Measurements from ENCODE around the gene TMEM205.
"Not testable (repeated sequence)": the region's sequence is repeated elsewhere in the genome, so short reads cannot be mapped to it uniquely, and the experiment has no call there.

The TMEM205 gene

DNA sequence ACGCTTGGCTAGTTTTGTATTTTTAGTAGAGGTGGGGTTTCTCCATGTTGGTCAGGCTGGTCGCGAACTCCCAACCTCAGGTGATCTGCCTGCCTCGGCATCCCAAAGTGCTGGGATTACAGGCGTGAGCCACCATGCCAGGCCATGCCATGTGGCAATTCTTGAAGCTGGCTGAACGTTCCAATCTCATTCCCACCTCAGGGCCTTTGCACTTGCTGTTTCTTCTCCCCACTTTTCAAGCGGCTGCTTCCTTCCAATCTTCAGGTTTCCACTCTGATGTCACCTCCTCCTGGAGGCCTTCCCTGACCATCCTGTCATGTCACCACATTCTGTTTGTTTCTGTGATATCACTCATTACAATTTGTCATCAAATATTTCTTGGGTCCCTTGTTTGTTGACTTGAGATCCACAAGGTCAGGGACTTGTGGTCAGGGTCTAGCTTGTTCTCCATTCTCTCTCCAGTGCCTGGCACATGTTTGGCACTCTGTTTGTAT is 33.8 kb upstream of the TMEM205 start:
- H3K27ac ChIP-seq (ENCODE audit: low read depth, low read length), result no peak overlapping the region
- H3K9ac ChIP-seq (ENCODE audit: low read length in 5 of 5), result peak overlapping the region in 1 of 5 donors; percentile 89
- H3K36me3 ChIP-seq (ENCODE audit: control insufficient read depth in 5 of 5, insufficient read depth in 5 of 5, low read length in 5 of 5), result peaks cover 0 to 9% (median 6%) of the 10 kb centered on the region in 5 donors
- H3K4me3 ChIP-seq (ENCODE audit: low read depth in 1 of 5, low read length in 5 of 5), result peak overlapping the region in 1 of 5 donors; percentile 82
- H3K9me3 ChIP-seq (ENCODE audit: control insufficient read depth in 5 of 5, low read length in 5 of 5), result no peaks in the 10 kb centered on the region
- peaks cover 5 to 14% (median 8%) of the 10 kb centered on the region in 5 donors for H3K27me3 ChIP-seq (ENCODE audit: control insufficient read depth in 5 of 5, insufficient read depth in 4 of 5, low read length in 5 of 5)
- H3K4me1 ChIP-seq (ENCODE audit: control insufficient read depth in 5 of 5, insufficient read depth in 5 of 5, low read length in 5 of 5), result peaks cover 5 to 62% (median 55%) of the 10 kb centered on the region in 5 donors

DNA sequence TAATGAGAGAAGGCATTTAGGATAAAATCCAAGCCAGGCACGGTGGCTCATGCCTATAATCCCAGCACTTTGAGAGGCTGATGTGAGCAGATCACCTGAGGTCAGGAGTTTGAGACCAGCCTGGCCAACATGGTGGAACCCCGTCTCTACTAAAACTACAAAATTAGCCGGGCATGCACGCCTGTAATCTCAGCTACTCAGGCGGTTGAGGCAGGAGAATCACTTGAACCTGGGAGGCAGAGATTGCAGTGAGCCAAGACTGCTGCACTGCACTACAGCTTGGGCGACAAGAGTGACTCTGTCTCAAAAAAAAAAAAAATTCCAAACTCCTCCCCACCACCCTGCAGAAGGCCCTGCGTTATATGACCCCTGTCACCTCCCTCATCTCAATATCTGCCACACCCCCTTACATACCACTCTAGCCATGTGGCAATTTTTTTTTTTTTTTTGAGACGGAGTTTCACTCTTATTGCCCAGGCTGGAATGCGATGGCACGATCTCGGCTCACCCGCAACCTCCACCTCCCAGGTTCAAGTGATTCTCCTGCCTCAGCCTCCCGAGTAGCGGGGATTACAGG is 33.3 kb upstream of the TMEM205 start:
- H3K36me3 ChIP-seq (ENCODE audit: control insufficient read depth in 5 of 5, insufficient read depth in 5 of 5, low read length in 5 of 5); H3K9me3 ChIP-seq (ENCODE audit: control insufficient read depth in 5 of 5, low read length in 5 of 5); H3K4me3 ChIP-seq (ENCODE audit: low read depth in 1 of 5, low read length in 5 of 5); H3K27ac ChIP-seq (ENCODE audit: low read depth, low read length); H3K9ac ChIP-seq (ENCODE audit: low read length in 5 of 5): not testable (repeated sequence)
- Histone ChIP-seq H3K27me3 (ENCODE audit: control insufficient read depth in 5 of 5, insufficient read depth in 4 of 5, low read length in 5 of 5) (peaks cover 5 to 14% (median 8%) of the 10 kb centered on the region in 5 donors), H3K4me1 (ENCODE audit: control insufficient read depth in 5 of 5, insufficient read depth in 5 of 5, low read length in 5 of 5) (peaks cover 6 to 59% (median 54%) of the 10 kb centered on the region in 5 donors)

DNA sequence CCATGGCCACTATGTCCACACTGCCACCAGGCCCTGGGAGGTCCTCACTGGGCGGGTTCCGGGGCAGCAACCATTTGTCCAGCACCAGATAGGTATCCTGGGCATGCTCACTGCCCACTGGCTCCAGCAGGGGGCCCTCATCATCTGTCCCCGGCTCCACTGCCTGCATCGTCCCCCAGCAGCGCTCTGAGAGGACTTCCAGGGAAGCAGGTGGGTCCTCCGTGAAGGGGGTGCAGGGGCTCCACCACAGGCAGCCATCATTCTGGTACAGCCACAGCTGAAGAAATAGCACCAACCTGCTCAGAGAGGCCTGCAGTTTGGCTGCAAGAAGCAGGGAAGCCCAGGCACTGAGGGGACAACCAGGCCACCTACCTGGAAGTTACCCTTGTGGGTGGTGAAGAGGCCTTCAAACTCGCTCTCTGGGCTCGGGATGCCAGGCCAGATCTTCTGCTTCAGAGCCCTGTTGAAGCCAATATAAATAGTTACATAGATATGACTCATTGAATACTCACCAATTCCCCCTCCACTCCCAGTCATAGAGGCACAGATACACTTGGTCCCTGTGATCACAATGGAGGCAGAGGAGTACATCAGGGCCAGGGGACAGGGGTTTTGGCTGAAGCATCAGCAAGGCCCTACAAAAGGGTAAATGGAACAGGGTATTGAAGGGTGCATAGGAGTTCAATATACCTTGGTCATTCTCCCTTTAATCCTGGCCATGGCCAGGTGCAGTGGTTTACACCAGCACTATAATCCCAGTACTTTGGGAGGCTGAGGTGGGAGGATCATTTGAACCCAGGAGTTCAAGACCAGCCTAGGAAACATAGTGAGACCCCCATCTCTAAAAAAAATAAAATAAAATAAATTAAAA is 32.5 kb upstream of the TMEM205 start:
- H3K4me3 ChIP-seq (ENCODE audit: low read depth in 1 of 5, low read length in 5 of 5), result no peak overlapping the region
- H3K27me3 ChIP-seq (ENCODE audit: control insufficient read depth in 5 of 5, insufficient read depth in 4 of 5, low read length in 5 of 5), result peaks cover 5 to 14% (median 8%) of the 10 kb centered on the region in 5 donors
- H3K27ac ChIP-seq (ENCODE audit: low read depth, low read length), result no peak overlapping the region
- no peak overlapping the region for H3K9ac ChIP-seq (ENCODE audit: low read length in 5 of 5)
- H3K4me1 ChIP-seq (ENCODE audit: control insufficient read depth in 5 of 5, insufficient read depth in 5 of 5, low read length in 5 of 5), result peaks cover 6 to 59% (median 54%) of the 10 kb centered on the region in 5 donors
- H3K36me3 ChIP-seq (ENCODE audit: control insufficient read depth in 5 of 5, insufficient read depth in 5 of 5, low read length in 5 of 5), result peaks cover 0 to 9% (median 6%) of the 10 kb centered on the region in 5 donors
- no peaks in the 10 kb centered on the region for H3K9me3 ChIP-seq (ENCODE audit: control insufficient read depth in 5 of 5, low read length in 5 of 5)

DNA sequence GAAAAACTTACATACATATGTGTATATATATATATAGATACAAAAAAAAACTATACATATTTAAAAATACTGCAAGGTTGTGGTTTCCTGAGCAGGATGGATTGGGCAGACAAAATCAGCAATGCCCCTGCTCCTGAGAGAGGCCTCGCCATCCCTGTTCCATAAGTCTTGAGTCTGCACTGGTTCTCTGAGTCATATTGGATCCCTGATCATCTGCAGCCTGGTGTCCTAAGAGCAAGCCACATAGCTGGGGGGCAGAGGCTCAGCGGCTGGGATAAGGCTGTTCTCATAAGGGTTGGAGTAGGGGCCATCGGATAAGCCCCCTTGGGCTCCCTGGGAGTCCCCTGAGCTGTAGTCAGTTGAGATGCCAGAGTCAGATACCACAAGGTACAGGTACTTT is 31.7 kb upstream of the TMEM205 start:
- peaks cover 6 to 51% (median 46%) of the 10 kb centered on the region in 5 donors for H3K4me1 ChIP-seq (ENCODE audit: control insufficient read depth in 5 of 5, insufficient read depth in 5 of 5, low read length in 5 of 5)
- H3K9me3 ChIP-seq (ENCODE audit: control insufficient read depth in 5 of 5, low read length in 5 of 5), result no peaks in the 10 kb centered on the region
- peaks cover 2 to 8% (median 3%) of the 10 kb centered on the region in 5 donors for H3K27me3 ChIP-seq (ENCODE audit: control insufficient read depth in 5 of 5, insufficient read depth in 4 of 5, low read length in 5 of 5)
- H3K36me3 ChIP-seq (ENCODE audit: control insufficient read depth in 5 of 5, insufficient read depth in 5 of 5, low read length in 5 of 5), result peaks cover 0 to 9% (median 6%) of the 10 kb centered on the region in 5 donors
- no peak overlapping the region for H3K9ac ChIP-seq (ENCODE audit: low read length in 5 of 5)
- no peak overlapping the region for H3K4me3 ChIP-seq (ENCODE audit: low read depth in 1 of 5, low read length in 5 of 5)
- no peak overlapping the region for H3K27ac ChIP-seq (ENCODE audit: low read depth, low read length)

DNA sequence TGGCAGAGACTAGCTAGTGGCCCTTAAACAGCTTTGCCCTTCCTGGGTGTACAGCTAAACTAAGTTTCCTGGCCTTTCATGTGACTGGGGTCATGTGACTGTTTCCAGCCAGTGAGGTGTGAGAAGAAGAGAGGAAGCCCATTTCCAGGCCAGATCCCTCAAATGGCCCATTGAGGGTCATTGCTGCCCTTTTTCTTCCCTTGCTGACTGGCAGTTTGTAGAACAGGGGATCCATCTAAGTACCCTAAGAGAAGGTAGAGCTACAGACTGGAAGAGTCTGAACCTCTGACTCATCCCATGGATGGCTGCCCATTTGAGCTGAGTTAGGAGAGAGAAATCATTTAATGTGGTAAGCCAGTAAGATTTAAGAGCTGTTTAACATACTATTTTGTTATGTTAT is 31.2 kb upstream of the TMEM205 start:
- peaks cover 0 to 9% (median 6%) of the 10 kb centered on the region in 5 donors for H3K36me3 ChIP-seq (ENCODE audit: control insufficient read depth in 5 of 5, insufficient read depth in 5 of 5, low read length in 5 of 5)
- peaks cover 6 to 48% (median 44%) of the 10 kb centered on the region in 5 donors for H3K4me1 ChIP-seq (ENCODE audit: control insufficient read depth in 5 of 5, insufficient read depth in 5 of 5, low read length in 5 of 5)
- peak overlapping the region in 1 of 5 donors; percentile 26 for H3K9ac ChIP-seq (ENCODE audit: low read length in 5 of 5)
- no peak overlapping the region for H3K27ac ChIP-seq (ENCODE audit: low read depth, low read length)
- H3K27me3 ChIP-seq (ENCODE audit: control insufficient read depth in 5 of 5, insufficient read depth in 4 of 5, low read length in 5 of 5), result peaks cover 0 to 5% (median 0%) of the 10 kb centered on the region in 5 donors
- H3K9me3 ChIP-seq (ENCODE audit: control insufficient read depth in 5 of 5, low read length in 5 of 5), result no peaks in the 10 kb centered on the region
- no peak overlapping the region for H3K4me3 ChIP-seq (ENCODE audit: low read depth in 1 of 5, low read length in 5 of 5)

DNA sequence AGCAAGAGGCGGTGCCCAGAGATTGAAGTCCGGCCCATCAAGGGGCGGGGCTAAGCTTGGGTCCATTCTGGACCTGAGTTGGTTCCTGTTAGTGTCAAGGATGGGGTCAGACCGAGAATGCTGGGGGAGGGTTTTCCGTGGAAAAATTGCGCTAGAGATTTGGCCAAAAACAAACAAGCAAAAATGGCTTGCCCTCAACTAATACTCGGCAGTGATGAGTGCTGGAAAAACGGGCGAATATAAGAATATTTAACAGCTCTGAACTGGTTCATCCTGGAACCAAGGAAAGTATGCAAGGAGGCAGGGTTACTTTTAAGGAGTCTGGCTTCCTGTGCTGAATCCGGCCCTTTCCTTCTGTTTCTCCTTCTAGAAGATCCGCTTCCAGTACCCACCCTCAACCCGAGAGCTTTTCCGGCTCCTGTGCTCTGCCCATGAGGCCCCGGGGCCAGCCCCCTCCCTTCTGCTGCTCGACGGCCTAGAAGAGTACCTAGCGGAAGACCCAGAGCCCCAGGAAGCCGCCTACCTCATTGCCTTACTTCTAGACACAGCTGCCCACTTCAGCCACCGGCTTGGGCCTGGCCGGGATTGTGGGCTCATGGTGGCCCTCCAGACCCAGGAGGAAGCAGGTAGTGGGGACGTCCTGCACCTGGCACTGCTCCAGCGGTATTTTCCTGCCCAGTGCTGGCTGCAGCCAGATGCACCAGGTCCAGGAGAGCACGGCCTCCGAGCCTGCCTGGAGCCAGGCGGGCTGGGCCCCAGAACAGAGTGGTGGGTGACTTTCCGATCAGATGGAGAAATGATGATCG is 29.3 kb upstream of the TMEM205 start:
- H3K27ac ChIP-seq (ENCODE audit: low read depth, low read length), result peak overlapping the region; percentile 92
- peaks cover 4 to 30% (median 30%) of the 10 kb centered on the region in 5 donors for H3K4me1 ChIP-seq (ENCODE audit: control insufficient read depth in 5 of 5, insufficient read depth in 5 of 5, low read length in 5 of 5)
- no peaks in the 10 kb centered on the region for H3K27me3 ChIP-seq (ENCODE audit: control insufficient read depth in 5 of 5, insufficient read depth in 4 of 5, low read length in 5 of 5)
- H3K36me3 ChIP-seq (ENCODE audit: control insufficient read depth in 5 of 5, insufficient read depth in 5 of 5, low read length in 5 of 5), result peaks cover 0 to 9% (median 6%) of the 10 kb centered on the region in 5 donors
- peak overlapping the region in 4 of 5 donors; percentile 42 to 82 (median 62) for H3K9ac ChIP-seq (ENCODE audit: low read length in 5 of 5)
- H3K9me3 ChIP-seq (ENCODE audit: control insufficient read depth in 5 of 5, low read length in 5 of 5), result no peaks in the 10 kb centered on the region
- peak overlapping the region; percentile 61 to 90 (median 81) for H3K4me3 ChIP-seq (ENCODE audit: low read depth in 1 of 5, low read length in 5 of 5)

DNA sequence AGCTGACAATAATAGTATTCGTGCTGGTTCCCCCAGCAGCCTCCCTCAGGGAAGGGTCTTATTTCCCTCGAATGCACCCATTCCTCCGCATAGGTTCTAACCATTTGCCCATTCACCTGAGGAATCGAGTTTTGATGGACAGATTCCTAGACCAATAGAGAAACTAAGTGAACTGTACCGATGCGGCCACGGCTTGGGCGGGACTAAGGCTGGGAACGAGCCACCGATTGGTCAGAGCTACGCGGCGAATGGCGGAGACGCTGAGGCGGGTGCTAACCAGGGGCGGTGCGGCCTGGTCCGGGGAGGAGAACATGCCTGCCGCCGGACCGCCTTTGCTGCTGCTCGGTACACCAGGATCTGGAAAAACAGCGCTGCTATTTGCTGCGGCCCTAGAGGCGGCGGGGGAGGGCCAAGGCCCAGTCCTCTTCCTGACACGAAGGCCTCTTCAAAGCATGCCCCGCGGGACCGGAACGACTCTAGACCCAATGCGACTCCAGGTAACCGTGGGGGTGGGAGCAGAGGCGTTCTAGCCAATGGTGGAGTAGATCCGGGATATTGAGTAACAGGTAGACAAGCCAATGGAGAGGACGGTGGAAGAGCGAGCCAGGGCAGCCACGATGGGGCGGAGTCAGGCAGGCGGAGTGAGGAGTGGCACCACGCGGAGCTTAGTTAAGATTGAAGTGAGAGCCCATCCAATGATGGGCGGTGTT is 28.5 kb upstream of the TMEM205 start, which contains the start of gene SWSAP1:
TSS of gene SWSAP1 (plus strand) at position 234 of the 710 bp plus-strand sequence. CDS start at position 249, 15 bp downstream.
- Histone ChIP-seq H3K27me3 (ENCODE audit: control insufficient read depth in 5 of 5, insufficient read depth in 4 of 5, low read length in 5 of 5) (no peaks in the 10 kb centered on the region), H3K36me3 (ENCODE audit: control insufficient read depth in 5 of 5, insufficient read depth in 5 of 5, low read length in 5 of 5) (peaks cover 0 to 9% (median 6%) of the 10 kb centered on the region in 5 donors), H3K4me1 (ENCODE audit: control insufficient read depth in 5 of 5, insufficient read depth in 5 of 5, low read length in 5 of 5) (peaks cover 2 to 26% (median 25%) of the 10 kb centered on the region in 5 donors), H3K4me3 (ENCODE audit: low read depth in 1 of 5, low read length in 5 of 5) (peak within 1 kb of the TSS; percentile 68 to 90 (median 81)), H3K27ac (ENCODE audit: low read depth, low read length) (peak within 1 kb of the TSS; percentile 92), H3K9me3 (ENCODE audit: control insufficient read depth in 5 of 5, low read length in 5 of 5) (no peaks in the 10 kb centered on the region), H3K9ac (ENCODE audit: low read length in 5 of 5) (peak within 1 kb of the TSS; percentile 70 to 85 (median 82))

DNA sequence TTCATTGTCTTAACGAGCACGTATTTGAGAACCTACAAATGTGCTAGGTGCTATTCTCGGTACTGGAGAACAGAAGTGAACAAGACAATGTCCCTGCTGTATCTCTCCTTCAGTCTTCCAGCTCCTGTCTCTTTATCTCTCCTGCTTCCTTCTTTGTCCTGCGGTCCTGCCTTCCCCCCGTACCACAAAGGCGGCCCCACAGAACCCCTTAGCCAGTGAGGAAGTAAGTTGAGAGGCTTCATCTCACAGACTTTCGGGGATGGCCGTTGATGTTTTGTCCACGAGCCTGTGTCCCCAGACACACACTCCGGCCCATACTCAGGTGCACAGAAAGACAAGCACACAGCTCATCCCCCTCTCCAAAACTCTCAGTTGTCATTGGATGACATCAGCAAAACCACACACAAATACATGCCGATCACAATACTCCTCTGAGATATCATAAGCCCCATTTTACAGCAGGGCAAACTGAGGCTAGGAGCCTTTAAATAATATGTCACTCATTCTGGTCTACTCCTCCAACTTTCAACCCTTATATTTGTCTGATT is 27.9 kb upstream of the TMEM205 start:
- no peaks in the 10 kb centered on the region for H3K9me3 ChIP-seq (ENCODE audit: control insufficient read depth in 5 of 5, low read length in 5 of 5)
- H3K27me3 ChIP-seq (ENCODE audit: control insufficient read depth in 5 of 5, insufficient read depth in 4 of 5, low read length in 5 of 5), result no peaks in the 10 kb centered on the region
- peak overlapping the region; percentile 66 to 90 (median 81) for H3K4me3 ChIP-seq (ENCODE audit: low read depth in 1 of 5, low read length in 5 of 5)
- peaks cover 2 to 26% (median 25%) of the 10 kb centered on the region in 5 donors for H3K4me1 ChIP-seq (ENCODE audit: control insufficient read depth in 5 of 5, insufficient read depth in 5 of 5, low read length in 5 of 5)
- H3K27ac ChIP-seq (ENCODE audit: low read depth, low read length), result peak overlapping the region; percentile 92
- peaks cover 0 to 9% (median 7%) of the 10 kb centered on the region in 5 donors for H3K36me3 ChIP-seq (ENCODE audit: control insufficient read depth in 5 of 5, insufficient read depth in 5 of 5, low read length in 5 of 5)
- peak overlapping the region in 3 of 5 donors; percentile 32 to 85 (median 83) for H3K9ac ChIP-seq (ENCODE audit: low read length in 5 of 5)
